GM21526 (cell line): ENCODE data around the gene ARMS2.

Source experiments
- ATAC-seq: cut with Tn5 transposase; IDR thresholded peaks from one replicate; pipeline ENCODE4 v1.9.1; 2021; ENCODE audit warnings: moderate library complexity; ENCODE audit not compliant: unreplicated experiment, low FRiP score

ARMS2 gene

DNA sequence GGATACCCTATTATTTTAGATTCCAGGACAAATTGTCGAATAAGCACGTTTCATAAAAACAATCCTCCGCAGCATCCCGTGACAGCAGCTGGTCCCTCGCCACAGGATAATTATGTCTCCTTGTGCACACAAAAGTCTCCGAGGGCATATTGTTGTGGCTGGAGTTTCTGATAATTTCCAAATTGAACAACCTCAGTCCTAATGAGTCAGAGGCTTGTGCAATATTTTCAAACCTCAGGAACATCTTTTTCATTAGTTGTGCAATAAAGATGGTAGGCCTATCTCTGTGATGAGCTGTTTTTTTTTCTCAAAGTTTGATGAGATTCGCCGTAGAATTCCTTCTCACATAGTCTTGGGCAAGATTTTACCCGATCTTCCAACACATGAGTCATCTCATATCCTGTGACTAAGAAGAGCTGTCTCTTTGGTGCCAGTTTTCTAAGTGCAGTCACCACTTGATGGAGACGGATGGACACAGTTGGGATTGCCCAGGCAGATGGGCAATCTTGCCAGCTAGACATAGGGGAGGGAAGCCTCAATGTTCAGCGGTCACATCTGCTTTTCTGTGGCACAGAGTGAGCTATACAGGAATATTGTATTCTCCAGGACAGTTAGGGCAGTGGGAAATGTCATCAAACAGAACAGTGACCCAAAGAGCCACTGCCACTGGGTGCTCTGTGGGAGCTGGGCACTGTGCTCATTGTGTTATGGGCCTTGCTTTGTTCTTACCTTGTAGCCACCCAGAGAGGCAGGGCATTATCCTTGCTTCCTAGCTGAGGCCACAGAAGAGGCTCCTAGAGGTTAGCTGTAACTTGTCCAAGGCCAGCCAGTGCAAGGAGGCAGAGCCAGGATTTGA is 14.7 kb downstream of the ARMS2 start:
- ATAC-seq, result no peak

DNA sequence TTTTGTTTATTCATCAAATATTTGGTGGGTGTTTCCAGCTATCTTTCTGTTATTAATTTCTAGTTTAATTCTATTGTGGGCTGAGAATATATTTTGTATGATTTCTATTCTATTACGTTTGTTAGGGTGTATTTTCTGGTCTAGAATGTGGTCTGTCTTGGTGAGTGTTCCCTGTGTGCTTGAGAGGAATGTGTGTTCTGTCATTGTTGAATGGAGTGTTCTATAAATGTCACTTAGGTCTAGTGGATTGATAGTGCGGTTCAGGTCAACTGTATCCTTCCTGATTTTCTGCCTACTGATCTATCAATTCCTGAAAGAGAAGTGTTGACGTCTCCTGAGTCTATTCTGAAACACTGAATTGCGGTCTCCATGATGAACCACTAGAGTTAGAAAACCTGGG is 15.4 kb downstream of the ARMS2 start:
- no peak for ATAC-seq

DNA sequence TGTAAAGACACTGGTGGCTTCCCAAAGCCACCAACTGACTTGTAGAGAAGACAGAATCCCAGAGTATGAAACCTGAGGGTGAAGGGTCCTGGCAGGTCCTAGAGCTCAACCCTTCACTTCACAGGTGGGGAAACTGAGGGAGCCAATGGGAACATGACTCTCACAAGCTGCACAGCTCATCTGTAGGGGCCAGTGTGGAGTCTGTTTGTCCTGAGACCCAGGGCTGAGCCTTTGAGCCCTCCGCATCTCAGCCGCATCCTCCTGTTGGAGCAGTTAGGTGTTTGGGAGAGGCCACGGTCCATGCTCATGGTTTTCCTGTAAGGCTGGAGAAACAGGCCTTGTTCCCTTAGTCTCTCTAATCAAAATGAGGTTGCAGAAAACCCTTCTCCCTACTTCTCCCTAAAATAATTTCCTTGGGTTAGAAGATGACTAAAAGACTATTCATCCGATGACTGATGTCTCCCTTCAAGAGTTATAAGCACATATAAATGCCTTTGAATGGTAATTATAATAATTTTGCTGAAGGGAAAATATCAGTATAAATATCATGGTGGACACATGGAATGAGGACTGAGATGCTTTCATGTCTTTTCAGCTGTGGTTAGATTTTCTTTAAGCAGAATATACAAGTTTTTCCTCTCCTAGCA is 17.2 kb downstream of the ARMS2 start:
- ATAC-seq, result no peak

DNA sequence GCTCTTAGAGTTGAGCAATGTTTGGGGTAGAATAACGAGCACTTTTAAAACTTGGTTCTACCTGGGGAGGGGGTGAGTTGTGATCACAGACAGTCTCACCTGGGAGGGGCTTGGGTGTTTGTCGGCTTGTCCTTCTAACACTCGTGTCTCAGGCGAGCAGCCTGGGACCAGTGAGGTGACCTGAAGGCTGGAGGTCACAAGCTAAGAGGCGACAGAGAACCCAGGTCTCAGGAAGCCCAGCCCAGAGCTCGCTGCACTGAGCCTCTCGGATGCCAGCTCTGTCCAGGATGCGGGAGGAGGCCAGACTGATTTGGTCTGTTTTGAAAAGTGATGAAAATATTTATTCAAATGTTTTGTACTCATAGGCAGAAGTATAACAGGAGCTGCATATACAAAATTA is 18.7 kb downstream of the ARMS2 start:
- no peak for ATAC-seq

DNA sequence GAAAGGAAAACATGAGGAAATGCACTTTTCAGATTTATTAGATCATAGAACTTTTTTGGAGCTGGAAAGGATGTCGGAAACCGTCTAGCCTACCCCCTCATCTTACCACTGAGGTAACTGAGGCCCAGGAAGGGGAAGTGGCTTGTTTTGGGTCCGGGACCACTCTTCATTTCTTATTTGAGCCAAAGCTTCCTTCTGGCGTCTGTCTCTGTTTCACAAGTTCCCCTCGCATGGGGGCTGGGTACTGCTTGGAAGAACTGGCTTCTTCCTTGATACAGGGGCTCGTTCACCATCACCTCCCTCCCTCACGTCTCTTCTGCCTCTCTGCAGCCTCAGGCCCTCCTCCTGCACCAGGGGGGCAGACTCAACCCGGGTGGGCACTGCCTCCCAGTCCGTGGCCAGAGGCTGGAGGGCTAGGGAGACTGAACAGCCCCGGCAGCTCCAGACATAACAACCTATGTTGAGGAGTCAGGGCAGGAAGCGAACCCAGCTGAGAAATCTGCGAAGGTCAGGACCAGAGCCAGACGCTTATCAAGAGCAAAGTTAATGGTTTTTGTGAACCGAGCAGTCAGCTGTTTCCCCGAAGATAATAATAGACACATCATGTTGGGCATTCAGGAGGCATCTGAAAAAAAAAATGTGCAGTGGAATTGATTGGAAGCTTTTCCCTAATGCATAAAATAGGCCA is 19.8 kb downstream of the ARMS2 start:
- no peak for ATAC-seq

DNA sequence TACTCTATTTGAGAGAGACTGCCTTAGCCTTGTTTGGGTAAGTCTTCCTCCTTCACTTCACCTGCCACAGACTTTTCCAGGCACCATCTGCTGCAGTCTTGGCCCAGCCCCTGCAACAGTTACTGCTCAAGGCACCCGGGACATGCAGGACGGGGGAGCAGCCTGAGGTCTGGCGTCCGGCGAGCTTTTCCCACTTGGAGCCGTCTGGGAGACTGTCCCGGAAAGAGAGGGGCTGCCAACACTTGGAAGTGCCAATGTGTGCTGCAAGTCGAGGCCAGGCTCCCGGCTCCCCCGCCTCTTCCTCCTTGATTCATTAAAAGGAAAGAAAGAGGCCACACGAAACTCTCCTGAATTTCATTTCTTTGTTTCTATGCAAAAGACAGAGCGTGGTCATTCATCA is 20.6 kb downstream of the ARMS2 start:
- no peak for ATAC-seq

DNA sequence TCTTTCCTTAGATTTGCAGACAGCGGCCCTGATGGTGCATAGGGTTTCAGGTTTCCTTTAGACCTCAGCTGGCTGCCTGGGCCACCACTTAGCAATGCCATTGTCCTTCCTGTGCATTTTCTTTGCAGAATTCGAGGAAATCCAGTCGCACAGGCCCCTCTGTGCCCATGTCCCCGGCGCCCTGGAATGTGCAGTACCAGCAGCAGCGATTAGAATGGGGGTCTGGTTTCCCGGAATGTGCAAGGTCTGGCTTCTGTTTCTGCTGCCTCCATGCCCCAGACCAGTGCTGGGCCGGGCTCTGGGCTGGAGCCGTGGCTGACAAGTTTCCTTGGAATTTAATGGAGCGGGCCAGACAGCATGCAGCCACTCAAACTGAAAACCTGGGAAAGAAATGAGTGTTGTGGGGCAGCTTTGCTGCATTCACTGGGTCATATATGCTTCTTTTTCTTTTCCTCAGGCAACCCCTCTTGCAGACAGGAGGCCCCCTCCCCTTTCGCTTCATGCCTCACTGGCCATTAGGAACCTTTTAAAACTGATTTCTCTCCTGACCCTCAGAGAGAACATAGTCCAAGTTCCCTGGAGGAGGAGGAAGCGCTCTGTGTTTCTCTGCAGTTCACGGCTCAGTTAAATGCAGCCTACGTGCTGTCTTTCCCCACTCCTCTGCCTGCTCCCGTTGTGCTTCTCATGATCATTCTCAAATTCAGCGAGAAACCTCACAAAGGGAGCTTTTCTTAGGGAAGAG is 21.3 kb downstream of the ARMS2 start:
- ATAC-seq, result no peak

DNA sequence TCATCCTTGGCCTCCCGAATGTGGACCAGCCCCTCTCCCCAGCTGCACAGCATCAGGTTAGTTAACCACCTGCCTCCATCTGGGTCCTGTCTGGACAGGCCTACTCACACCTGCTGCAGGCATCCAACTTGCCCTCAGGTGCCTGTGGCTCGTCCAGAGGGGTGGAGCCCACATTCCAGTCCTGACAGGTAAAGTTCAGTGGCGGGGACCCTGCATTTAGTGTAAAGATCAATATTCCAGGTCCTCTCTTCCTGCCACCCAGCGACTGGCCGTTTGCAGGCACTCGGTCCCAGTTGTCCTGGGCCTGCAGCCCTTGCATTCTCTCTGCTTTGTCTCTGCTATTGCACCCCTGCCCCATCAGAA is 21.9 kb downstream of the ARMS2 start:
- ATAC-seq, result no peak

DNA sequence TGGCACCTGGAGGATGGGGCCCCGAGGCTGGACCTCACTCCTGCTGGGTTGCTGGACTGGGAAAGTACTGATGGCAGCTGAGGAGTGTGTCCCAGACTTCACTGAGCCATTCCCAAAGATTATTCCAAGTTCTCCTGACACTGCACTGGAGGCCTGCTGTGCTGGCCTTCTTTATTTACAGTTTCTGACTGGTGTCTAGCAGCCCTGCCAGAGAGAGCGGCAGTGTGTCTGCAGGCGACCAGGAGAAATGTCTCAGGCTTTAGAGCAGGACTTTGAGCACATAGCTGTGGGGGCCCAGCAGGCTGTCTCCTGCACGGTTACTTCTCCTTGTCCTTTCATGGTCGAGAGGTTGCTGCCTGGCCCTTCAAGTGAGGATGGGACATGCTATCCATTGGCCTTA is 23.0 kb downstream of the ARMS2 start:
- ATAC-seq, result no peak

DNA sequence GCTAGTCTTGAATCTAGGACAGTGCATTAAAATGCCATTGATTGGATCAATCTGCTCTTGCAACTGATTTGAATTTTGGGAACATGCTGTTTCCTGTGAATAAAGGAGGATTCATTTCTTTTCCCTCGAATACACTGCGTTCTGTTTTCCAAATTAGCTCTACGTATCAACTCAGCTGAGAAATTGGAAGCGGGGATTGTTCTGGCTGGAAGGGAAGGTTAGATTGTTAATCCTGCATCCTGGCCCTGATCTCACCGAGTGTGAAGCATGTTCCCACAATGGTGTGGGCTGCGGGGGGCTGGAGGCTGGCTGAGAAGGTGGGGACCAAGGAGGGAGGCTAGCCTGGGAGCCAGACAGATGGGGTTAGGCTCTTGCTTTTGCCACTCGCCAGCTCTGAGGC is 24.5 kb downstream of the ARMS2 start:
- no peak for ATAC-seq

DNA sequence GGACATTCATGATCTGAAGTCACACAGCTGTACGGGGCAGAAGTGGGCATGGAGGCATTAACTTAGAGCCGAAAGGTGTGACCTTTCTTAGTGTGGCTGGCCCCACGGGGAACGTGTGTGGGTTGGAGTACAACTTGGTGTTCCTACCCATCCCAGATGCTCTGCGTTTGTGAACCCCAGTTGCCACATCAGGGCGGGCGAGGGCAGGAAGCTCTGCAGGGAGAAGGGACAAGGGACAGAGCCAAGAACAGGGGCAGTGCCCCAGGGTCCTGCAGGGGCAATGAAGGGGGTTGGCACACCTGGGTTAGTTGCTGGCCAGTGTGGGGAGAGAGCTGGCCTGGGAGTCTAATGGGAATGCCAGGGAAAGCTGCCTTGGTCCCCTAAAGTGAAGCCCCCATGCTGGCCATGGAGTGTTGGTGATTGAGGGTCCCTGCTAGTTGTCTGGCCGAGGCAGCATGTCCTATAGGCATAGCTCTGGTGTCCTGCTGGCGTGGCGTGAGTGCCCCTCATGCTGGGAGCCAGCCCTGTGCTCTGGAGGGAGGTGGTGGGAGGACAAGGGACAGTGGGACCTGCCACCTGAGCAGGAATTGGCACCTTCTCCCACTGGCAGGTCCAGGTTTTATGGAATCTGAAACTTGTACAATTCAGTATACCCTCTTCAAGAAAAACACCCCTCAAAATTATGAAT is 25.8 kb downstream of the ARMS2 start:
- ATAC-seq, result no peak

DNA sequence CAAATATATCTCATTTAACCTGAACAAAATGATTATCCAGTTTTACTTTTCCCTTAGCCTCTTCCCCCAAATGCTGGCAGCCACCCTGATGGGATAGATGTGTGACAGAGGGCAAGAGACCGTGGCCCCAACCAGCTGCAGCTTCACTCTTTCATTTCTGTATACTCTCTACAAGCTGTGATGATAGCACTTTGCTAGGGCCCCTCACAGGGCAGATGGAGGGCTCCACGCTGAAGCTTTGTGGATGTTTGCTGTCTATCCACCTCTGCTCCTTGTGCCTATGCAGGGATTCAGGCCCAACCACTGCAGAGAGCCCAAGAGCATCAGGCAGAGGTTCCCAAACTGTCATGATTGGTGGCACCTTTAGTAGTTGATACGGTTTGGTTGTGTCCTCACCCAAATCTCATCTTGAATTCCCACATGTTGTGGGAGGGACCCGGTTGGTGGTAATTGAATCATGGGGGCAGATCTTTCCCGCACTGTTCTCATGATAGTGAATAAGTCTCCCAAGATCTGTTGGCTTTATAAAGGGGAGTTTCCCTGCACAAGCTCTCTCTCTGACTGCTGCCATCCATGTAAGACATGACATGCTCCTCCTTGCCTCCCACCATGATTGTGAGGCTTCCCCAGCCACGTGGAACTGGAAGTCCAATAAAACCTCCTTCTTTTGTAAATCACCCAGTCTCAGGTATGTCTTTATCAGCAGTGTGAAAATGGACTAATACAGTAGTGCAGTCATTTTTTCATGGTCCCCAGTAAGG is 27.0 kb downstream of the ARMS2 start:
- ATAC-seq, result no peak

DNA sequence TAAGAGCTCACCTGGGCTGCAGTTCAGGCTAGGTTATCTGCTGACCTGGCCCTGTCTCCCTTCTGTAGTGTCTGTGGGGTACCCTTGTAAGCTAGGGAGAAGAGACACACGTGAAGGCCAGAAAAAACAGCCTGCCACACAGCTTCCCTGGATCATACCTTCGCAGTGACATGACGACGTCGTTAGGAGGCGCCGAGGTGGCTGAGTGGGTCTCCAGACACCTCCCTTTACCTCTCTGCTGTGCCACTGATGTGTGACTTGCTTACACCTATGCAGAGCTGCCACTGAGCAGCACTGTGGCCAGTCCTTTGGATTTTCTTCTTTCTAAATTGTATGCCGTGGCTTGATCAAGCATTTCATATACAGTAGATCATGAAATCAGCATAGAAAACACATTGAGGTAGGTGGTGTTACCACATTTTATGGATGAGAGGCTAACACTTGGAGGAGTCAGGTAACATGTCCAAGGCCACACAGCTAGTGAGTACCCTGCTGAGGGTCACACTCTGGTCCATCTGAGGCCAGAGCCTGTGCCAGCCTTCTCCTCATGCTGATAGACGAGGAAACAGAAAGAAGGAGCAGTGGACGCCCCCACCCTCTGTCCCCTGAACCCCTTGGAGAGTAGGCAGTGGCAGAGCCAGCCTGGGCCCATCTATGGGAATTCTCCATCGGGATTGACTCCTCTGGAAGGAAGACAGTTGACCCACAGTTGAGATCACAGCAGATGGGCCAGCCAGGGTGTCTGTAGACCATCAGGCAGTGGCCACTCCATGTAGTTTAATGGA is 30.0 kb downstream of the ARMS2 start:
- ATAC-seq, result no peak

DNA sequence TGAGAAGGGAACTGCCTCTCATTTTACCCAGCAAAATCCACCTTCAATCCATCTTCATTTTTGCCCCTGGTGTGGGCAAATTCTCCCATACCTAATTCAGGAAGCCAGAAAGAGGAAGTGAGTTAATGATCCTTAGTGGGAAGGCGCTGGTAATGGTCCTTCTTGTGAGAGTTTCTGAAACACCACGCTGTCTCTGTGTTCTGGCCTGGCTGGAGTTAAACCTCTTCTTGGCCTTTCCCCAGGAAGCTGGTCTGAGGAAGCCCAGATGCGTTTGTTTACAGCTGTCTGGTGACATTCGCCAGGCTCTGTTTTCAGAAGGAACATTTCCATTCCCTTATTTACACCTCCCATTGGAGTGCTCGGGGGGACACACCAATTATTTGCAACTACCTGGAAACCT is 31.2 kb downstream of the ARMS2 start:
- no peak for ATAC-seq

DNA sequence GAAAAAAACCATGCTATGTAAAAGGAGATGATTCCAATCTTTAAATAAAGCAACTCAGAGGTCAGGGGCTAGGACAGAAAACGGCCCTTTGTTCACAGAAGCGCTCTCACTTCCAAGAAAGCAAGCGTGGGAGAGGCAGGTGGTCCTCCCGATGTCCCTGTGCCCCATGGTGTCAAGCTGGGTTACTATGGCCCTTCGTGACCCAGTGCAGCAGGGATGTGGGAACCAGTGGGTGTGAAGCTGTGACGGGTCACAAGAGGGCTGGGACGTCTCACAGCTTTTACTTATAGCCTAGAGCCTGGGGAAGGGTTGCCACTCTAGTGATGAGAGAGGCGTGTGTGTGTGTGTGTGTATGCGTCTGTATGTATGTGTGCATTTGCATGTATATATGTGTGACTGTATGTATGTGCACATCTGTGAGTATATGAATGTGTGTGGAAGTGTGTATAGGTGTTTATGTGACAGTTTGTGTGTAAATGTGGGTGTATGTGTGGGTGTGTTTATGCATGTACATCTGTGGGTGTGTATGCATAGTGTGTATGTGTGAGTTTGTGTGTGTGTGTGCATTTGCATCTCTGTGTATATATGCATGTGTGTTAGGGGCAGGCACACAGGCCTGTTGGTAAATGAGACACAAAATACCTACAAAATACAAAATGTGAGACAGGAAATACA is 32.1 kb downstream of the ARMS2 start:
- no peak for ATAC-seq

DNA sequence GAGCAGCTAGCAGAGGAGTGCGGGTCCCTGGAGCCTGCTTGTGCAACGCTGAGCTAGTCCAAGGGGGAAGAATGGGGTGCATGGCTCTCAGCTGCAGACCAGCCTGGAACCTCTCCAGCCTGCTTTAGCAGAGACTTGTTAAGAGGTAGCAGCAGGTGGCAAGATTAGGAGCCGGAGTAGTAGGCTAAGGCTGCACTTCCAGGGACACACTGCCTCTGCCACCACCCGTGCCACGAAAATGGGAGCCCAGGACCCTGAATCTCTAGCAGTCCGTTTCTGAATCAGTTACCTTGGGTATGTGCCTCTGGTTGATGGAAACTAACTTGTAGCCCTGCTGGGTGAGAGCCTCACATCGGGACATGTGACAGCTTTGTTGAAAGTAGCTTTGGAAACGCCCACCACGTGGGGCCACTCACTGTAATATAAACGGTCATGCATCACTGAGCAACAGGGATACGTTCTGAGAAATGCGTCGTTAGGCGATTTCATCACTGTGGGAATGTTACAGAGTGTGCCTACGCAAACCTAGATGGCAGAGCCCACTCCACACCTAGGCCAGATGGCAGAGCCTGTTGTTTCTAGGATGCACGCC is 32.8 kb downstream of the ARMS2 start:
- no peak for ATAC-seq

DNA sequence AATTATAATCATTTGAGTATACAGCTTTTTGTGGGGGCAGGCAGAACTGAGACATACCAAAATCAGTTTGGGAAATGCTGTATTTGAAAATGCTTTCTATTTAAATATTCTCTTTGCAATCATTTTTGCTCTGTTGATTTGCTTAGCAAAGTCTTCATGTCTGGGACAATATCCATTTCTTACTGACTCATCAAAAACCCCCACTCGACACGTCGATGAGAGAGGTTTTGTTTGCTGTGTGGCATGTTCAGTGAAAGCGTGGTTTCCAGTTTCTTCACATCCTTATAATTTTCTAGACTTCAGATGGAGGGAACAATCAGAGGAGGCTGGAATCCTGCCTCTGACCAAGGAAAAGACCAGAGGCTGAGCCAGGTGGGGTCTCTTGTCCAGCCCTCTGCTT is 35.8 kb downstream of the ARMS2 start:
- ATAC-seq, result no peak
